Common myeloid progenitor, CD34-positive (primary cell): ENCODE results near the gene NEO1.

Source experiments
- CTCF ChIA-PET: fragments of 350-600 bp; sonication (Branson Sonifier 250); formaldehyde crosslinking; loops from one replicate; lab custom pipeline; 2021; ENCODE audit warnings: antibody characterized with exemption; lab: Charles Lee
- POLR2A ChIA-PET: fragments of 350-600 bp; sonication (Branson Sonifier 250); formaldehyde crosslinking; loops from one replicate; lab custom pipeline; 2021; ENCODE audit warnings: antibody characterized with exemption; lab: Charles Lee
- DNase-seq, 3 donors: peaks; one replicate each; pipeline versions ENCODE4 v3.0.0 to v3.0.0-alpha.2; 2013
- H3K27ac ChIP-seq, 2 experiments: 1 replicate in 1 of 2; 2 replicates in 1 of 2; pipeline ENCODE4 v1.7.0; 2013; ENCODE audit warnings: inconsistent platforms in 2 of 2, low read length in 2 of 2, mild to moderate bottlenecking in 2 of 2, low read depth in 1 of 2, moderate library complexity in 1 of 2; ENCODE audit not compliant: severe bottlenecking in 2 of 2, insufficient read depth in 1 of 2, poor library complexity in 1 of 2
- H3K27me3 ChIP-seq, 5 experiments: replicated peaks in 2 of 5; 1 replicate in 3 of 5; 2 replicates in 2 of 5; pipeline versions ENCODE4 v1.6.1 to v1.7.0; 2013; ENCODE audit warnings: low read length in 4 of 5, mild to moderate bottlenecking in 2 of 5, moderate library complexity in 2 of 5, inconsistent platforms in 1 of 5; ENCODE audit not compliant: insufficient read depth in 5 of 5, control insufficient read depth in 4 of 5
- H3K36me3 ChIP-seq, 4 experiments: 1 replicate in 2 of 4; 2 replicates in 2 of 4; pipeline versions ENCODE4 v1.6.1 to v1.7.0; 2013; ENCODE audit warnings: low read length in 3 of 4, control low read depth in 1 of 4, mild to moderate bottlenecking in 1 of 4; ENCODE audit not compliant: control insufficient read depth in 4 of 4, insufficient read depth in 4 of 4
- H3K4me1 ChIP-seq, 4 experiments: 1 replicate in 3 of 4; 2 replicates in 1 of 4; pipeline versions ENCODE4 v1.6.1 to v1.7.1; 2013; ENCODE audit warnings: low read length in 3 of 4, mild to moderate bottlenecking in 3 of 4, control low read depth in 1 of 4, inconsistent platforms in 1 of 4, moderate library complexity in 1 of 4; ENCODE audit not compliant: control insufficient read depth in 4 of 4, insufficient read depth in 4 of 4; ENCODE audit errors: control extremely low read depth in 1 of 4
- H3K4me3 ChIP-seq, 7 experiments: 1 replicate in 4 of 7; 2 replicates in 3 of 7; pipeline versions ENCODE4 v1.5.1 to v1.7.0; 2013; ENCODE audit warnings: mild to moderate bottlenecking in 7 of 7, low read length in 6 of 7, moderate library complexity in 6 of 7, inconsistent platforms in 2 of 7, low read depth in 2 of 7, control low read depth in 1 of 7; ENCODE audit not compliant: insufficient read depth in 4 of 7, control insufficient read depth in 1 of 7; ENCODE audit errors: extremely low read depth in 1 of 7
- H3K9me3 ChIP-seq, 5 experiments: 1 replicate in 4 of 5; 2 replicates in 1 of 5; pipeline versions ENCODE4 v1.6.1 to v1.7.1; 2013; ENCODE audit warnings: low read length in 4 of 5, mild to moderate bottlenecking in 2 of 5, inconsistent platforms in 1 of 5, low read depth in 1 of 5, moderate library complexity in 1 of 5; ENCODE audit not compliant: control insufficient read depth in 4 of 5, insufficient read depth in 2 of 5; ENCODE audit errors: control extremely low read depth in 1 of 5
- WGBS: methylation state at CpG from one replicate; pipeline ENCODE4 v1.1.5; 2013; ENCODE audit not compliant: insufficient coverage; 5-methylcytosine and 5-hydroxymethylcytosine counted together

The NEO1 gene

GRCh38 chr15:73338058-73338457, 285.8 kb downstream of the NEO1 start:
- DNase-seq: no peak
- 91% methylated on average over 6 of the region's 6 CpGs for WGBS
- H3K36me3 ChIP-seq: no peaks in the 10 kb centered on the region
- ChIA-PET POLR2A (no interaction called here), CTCF (no interaction called here)
- peaks cover 0 to 2% (median 1%) of the 10 kb centered on the region in 5 experiments for H3K9me3 ChIP-seq
- H3K27ac ChIP-seq: no peak overlapping the region
- no peak overlapping the region for H3K4me3 ChIP-seq
- H3K4me1 ChIP-seq: no peaks in the 10 kb centered on the region
- peaks cover 0 to 12% (median 1%) of the 10 kb centered on the region in 5 experiments for H3K27me3 ChIP-seq

DNA sequence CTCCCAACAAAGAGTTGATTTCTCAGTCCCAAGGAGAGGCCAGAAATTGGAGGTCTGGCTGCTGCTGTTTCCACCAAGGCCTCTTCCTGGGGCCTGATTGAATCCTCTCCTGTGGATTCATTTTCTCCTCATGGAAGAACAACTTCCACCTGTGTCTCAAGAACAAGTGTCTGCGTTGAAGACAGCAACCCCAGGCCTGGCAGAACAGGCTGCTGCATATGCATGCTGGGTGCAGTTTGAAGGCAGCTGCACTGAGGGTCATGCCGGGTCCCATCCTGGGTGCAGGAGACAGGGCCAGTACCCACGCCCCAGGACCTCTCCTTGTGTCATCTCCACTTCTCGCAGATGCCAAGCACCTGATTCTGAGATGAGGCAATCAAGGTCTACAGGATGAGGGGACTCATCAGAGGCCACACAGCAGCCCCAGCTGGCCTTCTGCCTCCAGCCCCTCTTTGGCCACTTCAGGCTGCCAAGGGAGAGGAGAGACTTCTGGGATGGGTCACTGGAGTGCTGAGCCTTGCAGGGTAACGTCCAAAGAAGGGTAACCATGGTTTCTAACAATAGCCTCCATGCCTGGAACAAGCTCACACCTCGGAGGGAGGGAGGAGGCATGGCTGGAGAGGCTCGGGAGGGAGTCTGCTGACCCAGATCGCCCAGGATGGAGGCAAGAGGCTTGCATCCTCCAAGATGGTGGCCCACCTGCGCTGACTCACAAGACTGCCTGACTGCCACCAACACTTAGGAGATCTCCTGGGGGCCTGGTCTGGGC, 286.5 kb downstream of the NEO1 start:
- DNase-seq: no peak
- Histone ChIP-seq H3K4me3 (no peak overlapping the region), H3K27me3 (peaks cover 0 to 12% (median 0%) of the 10 kb centered on the region in 5 experiments), H3K36me3 (no peaks in the 10 kb centered on the region), H3K9me3 (peaks cover 0 to 5% (median 3%) of the 10 kb centered on the region in 5 experiments), H3K4me1 (no peaks in the 10 kb centered on the region), H3K27ac (no peak overlapping the region)
- WGBS: 86% methylated on average over 8 of the region's 9 CpGs
- ChIA-PET CTCF (interaction anchor here (1.5 to 1.6 kb wide), 2 partner anchors 10 to 382 kb away, joined by 3 to 4 read pairs; no protein-coding TSS in a partner anchor), POLR2A (no interaction called here)

DNA sequence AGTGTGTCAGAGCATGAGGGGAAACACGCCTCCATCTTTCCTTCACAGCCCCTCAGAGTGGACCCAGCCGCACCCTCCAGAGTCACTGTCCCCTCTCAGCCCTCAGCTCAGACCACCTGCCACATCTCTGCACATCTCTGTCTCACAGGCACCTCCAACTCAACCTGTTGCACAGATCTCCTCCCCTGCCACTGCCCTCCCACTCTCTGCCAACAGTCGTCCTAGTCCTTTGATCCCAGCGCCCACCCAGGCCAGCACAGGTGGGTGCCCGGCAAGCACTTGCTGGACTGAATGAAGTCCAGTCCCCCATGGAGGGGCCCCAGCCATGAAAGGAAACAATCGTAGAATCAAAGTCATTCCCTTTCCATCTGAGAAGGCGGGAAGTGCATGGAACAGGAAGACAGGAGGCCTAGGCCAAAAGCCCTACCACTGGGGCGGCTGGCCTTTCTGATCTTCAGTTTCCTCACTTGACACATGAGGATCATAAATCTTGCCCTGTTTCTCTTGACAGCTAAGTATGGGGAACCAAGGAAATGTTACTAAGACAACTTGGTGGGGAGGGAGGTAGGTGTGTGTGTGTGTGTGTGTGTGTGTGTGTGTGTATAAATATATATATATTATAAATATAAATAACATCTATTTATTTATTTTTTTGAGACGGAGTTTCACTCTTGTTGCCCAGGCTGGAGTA, 288.4 kb downstream of the NEO1 start:
- H3K27ac ChIP-seq: no peak overlapping the region
- 87% methylated on average over 7 of the region's 9 CpGs for WGBS
- peaks cover 0 to 5% (median 3%) of the 10 kb centered on the region in 5 experiments for H3K9me3 ChIP-seq
- H3K27me3 ChIP-seq: peaks cover 0 to 8% (median 2%) of the 10 kb centered on the region in 5 experiments
- ChIA-PET CTCF (interaction anchor here (1.5 to 1.6 kb wide), 2 partner anchors 8 to 380 kb away, joined by 3 to 4 read pairs; no protein-coding TSS in a partner anchor), POLR2A (no interaction called here)
- no peak for DNase-seq
- no peaks in the 10 kb centered on the region for H3K4me1 ChIP-seq
- H3K4me3 ChIP-seq: no peak overlapping the region
- H3K36me3 ChIP-seq: no peaks in the 10 kb centered on the region

DNA sequence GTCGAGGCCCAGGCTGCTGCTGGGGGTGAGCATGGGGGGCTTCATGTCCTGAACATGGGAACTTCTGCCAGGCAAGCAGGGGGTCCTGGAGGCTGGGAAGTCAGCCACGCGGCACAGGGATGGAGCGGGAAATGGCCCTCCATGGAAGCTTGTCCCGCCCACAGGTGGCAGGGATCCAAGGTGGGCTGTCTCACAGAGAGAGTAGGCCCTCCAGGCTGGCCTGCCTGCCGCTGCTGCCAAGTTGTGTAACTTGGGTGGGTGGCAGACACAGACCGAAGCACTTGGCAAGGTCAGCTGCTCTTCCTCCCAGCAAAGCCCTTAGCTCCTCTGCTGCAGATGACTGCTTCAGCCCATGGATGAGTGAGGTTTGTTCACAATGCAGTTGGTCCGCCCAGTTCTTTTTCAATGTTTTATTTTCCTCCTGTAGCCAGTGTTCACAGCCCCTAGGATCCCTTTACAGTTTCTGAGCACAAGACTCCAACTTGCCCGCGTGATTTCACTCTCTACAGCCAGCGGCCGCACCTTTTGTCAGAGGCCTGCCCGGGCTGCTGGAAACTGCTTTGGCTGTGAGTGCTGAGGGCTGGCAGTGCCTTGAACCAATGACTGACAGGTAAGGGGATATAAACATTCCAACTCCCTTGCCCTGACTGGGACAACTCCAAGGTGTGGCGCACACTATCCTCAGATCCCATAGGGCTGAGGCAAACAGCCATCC, 289.8 kb downstream of the NEO1 start:
- ChIA-PET CTCF (no interaction called here), POLR2A (no interaction called here)
- no peak overlapping the region for H3K27ac ChIP-seq
- no peaks in the 10 kb centered on the region for H3K4me1 ChIP-seq
- peaks cover 0 to 4% (median 2%) of the 10 kb centered on the region in 5 experiments for H3K27me3 ChIP-seq
- H3K9me3 ChIP-seq: peaks cover 0 to 5% (median 3%) of the 10 kb centered on the region in 5 experiments
- no peaks in the 10 kb centered on the region for H3K36me3 ChIP-seq
- no peak for DNase-seq
- WGBS: 96% methylated on average over 13 of the region's 14 CpGs
- H3K4me3 ChIP-seq: no peak overlapping the region

DNA sequence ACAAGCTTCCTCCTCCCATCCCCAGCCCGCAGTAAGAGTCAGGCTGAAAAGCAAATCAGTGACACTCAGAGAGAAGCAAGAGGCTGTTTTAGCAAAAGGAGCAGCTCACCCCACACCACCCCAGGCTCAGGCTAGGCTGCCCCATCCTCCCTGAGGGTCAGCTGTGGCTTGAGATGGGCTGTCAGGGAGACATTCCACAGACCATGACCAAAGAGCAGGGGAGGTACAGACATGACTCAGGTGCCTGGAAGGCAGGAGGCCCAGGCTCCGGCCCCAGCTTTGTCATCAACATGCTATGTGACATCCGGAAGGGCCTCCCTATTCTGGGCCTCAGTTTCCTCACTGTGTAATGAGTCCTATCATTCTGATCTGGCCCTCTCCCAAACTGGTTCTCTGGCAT, 291.8 kb downstream of the NEO1 start:
- CTCF ChIA-PET: no interaction called here
- 90% methylated on average over 2 of the region's 3 CpGs for WGBS

DNA sequence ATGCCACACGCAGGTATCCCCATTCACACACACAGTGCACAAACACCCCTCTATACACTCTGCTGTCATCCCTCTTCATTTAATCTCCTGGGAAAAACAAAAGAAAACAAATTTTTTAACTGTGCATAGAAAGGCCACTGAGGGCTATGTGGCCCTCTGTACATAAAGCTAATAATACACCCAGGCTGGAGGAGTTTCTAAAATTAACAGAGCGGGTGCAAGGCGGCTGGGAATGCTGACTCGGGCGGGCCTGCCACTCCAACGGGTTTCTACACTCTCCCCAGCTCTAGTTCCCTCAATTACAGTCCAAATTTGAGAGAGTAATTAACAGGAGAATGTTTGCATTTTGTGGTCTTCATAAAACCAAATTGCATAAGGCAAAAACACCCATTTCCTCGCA, 293.4 kb downstream of the NEO1 start:
- no peak overlapping the region for H3K27ac ChIP-seq
- H3K27me3 ChIP-seq: peaks cover 0 to 5% (median 2%) of the 10 kb centered on the region in 5 experiments
- H3K4me3 ChIP-seq: no peak overlapping the region
- 88% methylated on average over 2 of the region's 7 CpGs for WGBS
- no peak for DNase-seq
- CTCF ChIA-PET: no interaction called here
- peaks cover 0 to 5% (median 3%) of the 10 kb centered on the region in 5 experiments for H3K9me3 ChIP-seq
- no peaks in the 10 kb centered on the region for H3K4me1 ChIP-seq
- H3K36me3 ChIP-seq: no peaks in the 10 kb centered on the region
- POLR2A ChIA-PET: interaction anchor here (0.7 kb wide), 1 partner anchor 10 kb away, joined by 3 read pairs; no protein-coding TSS in a partner anchor

More for the DNA sequence above, 291.8 kb downstream of the NEO1 start:
- Histone ChIP-seq H3K27me3 (peaks cover 0 to 5% (median 2%) of the 10 kb centered on the region in 5 experiments), H3K9me3 (peaks cover 0 to 5% (median 3%) of the 10 kb centered on the region in 5 experiments), H3K27ac (no peak overlapping the region), H3K36me3 (no peaks in the 10 kb centered on the region), H3K4me1 (no peaks in the 10 kb centered on the region), H3K4me3 (no peak overlapping the region)
- no peak for DNase-seq
- POLR2A ChIA-PET: no interaction called here
